ENCODE data around the gene AGBL4.

AGBL4 gene

GRCh38 chr1:48506870-48507269, 1516.9 kb downstream of the AGBL4 start:
- no peak for TF ChIP-seq POLR2AphosphoS5 (IDR thresholded peaks at IDR 0.05; ENCODE audit: low read depth, low read length)
- TF ChIP-seq SIN3A (IDR thresholded peaks at IDR 0.05; ENCODE audit: borderline replicate concordance, insufficient read depth, low read length), result no peak

- TF ChIP-seq REST (IDR thresholded peaks at IDR 0.05; ENCODE audit: insufficient read depth in 1 of 2, low read depth in 2 of 2, low read length in 2 of 2) (no peak), SIN3A (IDR thresholded peaks at IDR 0.05; ENCODE audit: borderline replicate concordance, insufficient read depth, low read length) (no peak), FOXP2 (optimal IDR thresholded peaks at IDR 0.05; ENCODE audit: borderline replicate concordance, extremely low read depth, extremely low read length, insufficient read depth) (no peak), TAF1 (IDR thresholded peaks at IDR 0.05; ENCODE audit: borderline replicate concordance, insufficient read depth, low read length) (no peak), POLR2AphosphoS5 (IDR thresholded peaks at IDR 0.05; ENCODE audit: low read depth, low read length) (no peak)
Measured at GRCh38 chr1:48500541-48501450, 1523.0 kb downstream of the AGBL4 start.

- no peak for TF ChIP-seq FOXP2 (optimal IDR thresholded peaks at IDR 0.05; ENCODE audit: borderline replicate concordance, extremely low read depth, extremely low read length, insufficient read depth)
- no peak for TF ChIP-seq TAF1 (IDR thresholded peaks at IDR 0.05; ENCODE audit: borderline replicate concordance, insufficient read depth, low read length)
- TF ChIP-seq SIN3A (IDR thresholded peaks at IDR 0.05; ENCODE audit: borderline replicate concordance, insufficient read depth, low read length), result no peak
Measured at GRCh38 chr1:48499211-48499735, 1524.5 kb downstream of the AGBL4 start.

GRCh38 chr1:48498096-48498791, 1525.5 kb downstream of the AGBL4 start:
- TF ChIP-seq REST (IDR thresholded peaks at IDR 0.05; ENCODE audit: insufficient read depth in 1 of 2, low read depth in 2 of 2, low read length in 2 of 2) (peak; percentile 64 to 71; a peak in 3 of 4 replicates), SIN3A (IDR thresholded peaks at IDR 0.05; ENCODE audit: borderline replicate concordance, insufficient read depth, low read length) (no peak)

GRCh38 chr1:48495911-48496310, 1527.8 kb downstream of the AGBL4 start:
- TF ChIP-seq REST (IDR thresholded peaks at IDR 0.05; ENCODE audit: insufficient read depth in 1 of 2, low read depth in 2 of 2, low read length in 2 of 2) (no peak), TAF1 (IDR thresholded peaks at IDR 0.05; ENCODE audit: borderline replicate concordance, insufficient read depth, low read length) (no peak), POLR2AphosphoS5 (IDR thresholded peaks at IDR 0.05; ENCODE audit: low read depth, low read length) (no peak), FOXP2 (optimal IDR thresholded peaks at IDR 0.05; ENCODE audit: borderline replicate concordance, extremely low read depth, extremely low read length, insufficient read depth) (no peak), SIN3A (IDR thresholded peaks at IDR 0.05; ENCODE audit: borderline replicate concordance, insufficient read depth, low read length) (no peak)

GRCh38 chr1:48495166-48495565, 1528.6 kb downstream of the AGBL4 start:
- TF ChIP-seq REST (IDR thresholded peaks at IDR 0.05; ENCODE audit: insufficient read depth in 1 of 2, low read depth in 2 of 2, low read length in 2 of 2) (no peak), TAF1 (IDR thresholded peaks at IDR 0.05; ENCODE audit: borderline replicate concordance, insufficient read depth, low read length) (no peak), POLR2AphosphoS5 (IDR thresholded peaks at IDR 0.05; ENCODE audit: low read depth, low read length) (no peak), FOXP2 (optimal IDR thresholded peaks at IDR 0.05; ENCODE audit: borderline replicate concordance, extremely low read depth, extremely low read length, insufficient read depth) (no peak), SIN3A (IDR thresholded peaks at IDR 0.05; ENCODE audit: borderline replicate concordance, insufficient read depth, low read length) (no peak)
